Medulla oblongata (tissue), 1 donor: ENCODE results near the gene SAC3D1.

Experiments
- DNase-seq: peaks from one replicate; pipeline ENCODE4 v3.0.0-alpha.2; 2015; ENCODE audit errors: extremely low spot score

Gene SAC3D1

DNA sequence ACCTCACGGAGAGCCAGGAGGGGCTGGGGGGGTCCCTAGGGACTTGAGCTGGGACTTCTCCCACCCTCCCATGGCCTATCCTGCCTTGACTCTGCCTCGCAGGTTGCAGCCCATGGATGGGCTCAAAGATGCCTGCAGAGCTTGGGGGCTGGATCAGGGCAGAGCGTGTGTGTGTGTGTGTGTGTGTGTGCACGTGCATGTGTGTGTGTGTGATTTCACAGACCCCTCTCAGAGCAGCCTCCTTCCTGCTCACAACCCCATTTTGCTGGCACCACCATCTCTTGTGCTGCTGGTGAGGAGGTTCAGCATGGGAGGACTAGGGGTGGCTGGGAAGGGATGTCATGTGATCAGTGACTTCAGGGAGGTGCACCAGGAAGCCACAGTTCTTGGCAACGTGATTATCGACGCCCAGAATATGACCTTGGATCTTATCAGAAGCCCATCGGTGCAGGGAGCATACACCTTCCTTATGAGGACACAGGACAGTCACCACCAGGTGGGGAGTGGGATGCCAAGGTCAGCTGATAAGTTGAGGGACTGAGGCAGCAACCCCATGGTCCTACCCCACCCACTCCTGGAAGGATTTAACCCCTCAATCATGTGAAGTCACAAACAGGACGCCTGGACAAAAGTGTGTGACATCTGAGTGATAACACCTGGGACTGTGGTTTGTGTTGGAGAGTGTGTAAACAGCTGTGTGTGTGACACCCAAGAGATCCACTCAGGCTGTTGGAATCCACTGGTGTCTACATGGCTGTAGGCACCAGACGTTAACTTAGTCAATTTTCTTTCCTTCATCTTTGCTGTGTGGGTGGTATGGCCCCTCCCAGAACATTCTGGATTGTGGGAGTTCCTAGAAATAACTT is 19.2 kb downstream of the SAC3D1 start:
- no peak for DNase-seq

DNA sequence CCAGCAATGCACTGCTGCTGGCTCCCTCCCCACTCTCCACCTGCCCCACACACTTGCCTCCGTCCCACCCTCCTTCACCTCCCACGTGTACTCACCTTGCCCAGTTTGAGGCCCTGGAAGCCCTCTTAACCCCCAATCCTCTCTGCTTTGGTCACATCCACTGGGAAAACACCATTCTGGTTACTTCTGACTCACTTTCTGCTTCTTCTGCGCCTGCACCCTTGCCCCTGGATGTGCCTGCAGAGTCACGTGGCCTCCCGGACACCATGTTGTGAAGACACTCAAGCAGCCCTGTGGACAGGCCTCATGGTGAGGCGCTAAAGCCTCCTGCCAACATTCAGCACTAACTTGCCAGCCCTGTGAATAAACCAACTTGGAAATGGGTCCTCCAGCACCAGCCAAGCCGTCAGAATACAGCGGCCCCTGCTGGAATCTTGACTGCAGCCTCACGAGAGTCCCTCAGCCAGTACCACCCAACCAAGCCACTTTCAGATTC is 20.0 kb downstream of the SAC3D1 start:
- no peak for DNase-seq

GRCh38 chr11:65063532-65063931 is 22.5 kb downstream of the SAC3D1 start:
- no peak for DNase-seq

DNA sequence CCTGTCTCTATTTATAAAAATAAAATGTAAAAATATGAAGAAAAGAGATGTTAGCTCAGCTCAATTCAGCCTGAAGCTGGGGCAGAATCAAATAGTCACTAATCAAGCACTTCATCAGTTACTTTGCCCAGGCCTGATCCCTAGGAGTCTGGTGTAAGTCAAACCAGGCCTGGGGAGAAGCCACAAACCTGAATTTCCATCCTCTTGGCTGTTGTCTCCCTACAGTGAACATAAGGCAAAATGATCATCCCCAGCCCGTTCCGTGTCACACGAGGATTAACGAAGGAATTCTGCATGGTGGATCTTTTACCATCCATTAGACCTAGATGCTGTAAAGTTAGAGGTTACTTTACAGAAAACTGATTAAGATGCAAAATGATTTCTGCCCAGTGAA is 23.8 kb downstream of the SAC3D1 start:
- DNase-seq, result no peak

GRCh38 chr11:65065851-65066250 is 24.8 kb downstream of the SAC3D1 start:
- no peak for DNase-seq

DNA sequence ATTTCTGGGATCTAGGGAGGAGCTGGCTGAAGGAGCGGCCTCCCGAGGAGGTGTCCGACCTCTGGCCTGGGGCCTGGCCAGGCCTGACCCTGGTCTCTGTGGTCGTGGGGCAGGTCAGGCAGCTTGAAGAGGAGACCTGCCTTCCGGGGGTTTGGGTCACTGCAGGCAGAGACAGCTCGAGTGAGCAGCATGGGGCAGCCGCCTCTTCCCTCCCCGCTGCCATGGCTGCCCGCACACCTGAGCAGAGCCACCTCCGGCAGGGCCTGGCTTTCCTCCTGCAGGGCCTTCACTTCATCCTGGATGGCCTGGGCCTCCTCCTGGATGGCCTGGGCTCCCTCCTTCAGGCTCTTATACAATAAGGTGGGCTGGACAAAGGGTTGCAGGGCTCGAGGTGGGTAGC is 25.3 kb downstream of the SAC3D1 start:
- DNase-seq, result no peak

GRCh38 chr11:65066805-65067291 is 25.8 kb downstream of the SAC3D1 start:
- no peak for DNase-seq

DNA sequence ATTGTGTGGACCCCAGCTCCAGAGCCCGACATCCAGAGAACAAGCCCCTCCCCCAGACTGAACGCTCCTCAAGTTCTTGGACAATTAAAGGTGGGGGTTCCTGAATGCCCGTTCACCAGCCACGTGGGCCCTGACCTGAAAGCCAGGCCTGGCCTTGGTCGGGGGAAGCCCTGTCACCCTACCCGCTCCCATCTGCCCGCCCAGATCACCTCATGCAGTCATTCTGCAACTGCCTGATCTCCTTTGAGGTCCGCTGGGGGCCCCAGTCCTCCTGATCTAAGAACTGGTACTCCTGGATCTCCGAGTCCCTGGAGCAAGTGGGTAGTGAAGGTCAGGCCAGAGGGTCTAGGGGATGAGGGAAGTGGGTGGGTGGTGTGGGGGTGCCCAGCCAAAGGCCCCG is 26.4 kb downstream of the SAC3D1 start:
- DNase-seq, result no peak

- DNase-seq, result no peak
These were observed 28.2 kb downstream of the SAC3D1 start for GRCh38 chr11:65069217-65069616.

- DNase-seq, result no peak
These were observed 31.1 kb downstream of the SAC3D1 start for GRCh38 chr11:65071907-65072630.

GRCh38 chr11:65072631-65072966 is 31.6 kb downstream of the SAC3D1 start:
- no peak for DNase-seq

DNA sequence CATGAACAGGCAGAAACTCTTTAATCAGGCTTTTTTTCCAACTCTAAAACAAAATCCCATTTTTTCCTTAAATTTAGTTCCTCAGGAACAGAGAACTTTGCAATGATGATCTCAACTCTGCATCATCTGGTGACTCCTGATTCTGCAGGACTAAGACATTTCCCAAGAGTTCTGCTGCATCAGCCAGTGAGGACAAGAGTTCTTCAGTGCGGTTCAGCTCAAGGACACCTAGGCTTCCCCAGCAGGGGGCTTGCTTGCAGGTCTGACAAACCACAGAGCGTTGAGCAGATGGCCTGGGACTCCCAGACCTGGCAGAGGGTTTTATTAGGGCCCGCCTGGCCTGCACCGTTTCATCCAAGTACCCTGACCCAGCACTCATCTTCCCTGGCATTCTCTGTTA is 36.4 kb downstream of the SAC3D1 start:
- DNase-seq, result no peak

DNA sequence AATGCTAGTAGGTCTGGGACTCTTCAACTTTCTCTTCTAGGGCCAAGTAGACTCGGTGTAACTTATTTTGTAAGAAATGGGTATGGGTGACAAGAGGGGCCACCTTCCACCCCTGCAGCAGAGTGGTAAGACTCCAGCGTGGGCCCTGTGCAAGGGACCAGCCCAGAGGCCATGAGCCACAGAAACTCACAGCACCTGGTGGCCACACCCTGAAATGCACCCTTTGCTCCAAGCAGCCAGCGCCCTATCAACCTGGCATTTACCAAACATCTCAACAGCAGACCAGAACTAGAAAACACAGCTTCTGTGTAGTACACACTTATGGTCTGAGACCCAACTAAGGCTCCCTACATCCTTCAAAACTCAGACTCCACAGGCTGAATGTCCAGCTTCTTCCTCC is 37.1 kb downstream of the SAC3D1 start:
- no peak for DNase-seq

DNA sequence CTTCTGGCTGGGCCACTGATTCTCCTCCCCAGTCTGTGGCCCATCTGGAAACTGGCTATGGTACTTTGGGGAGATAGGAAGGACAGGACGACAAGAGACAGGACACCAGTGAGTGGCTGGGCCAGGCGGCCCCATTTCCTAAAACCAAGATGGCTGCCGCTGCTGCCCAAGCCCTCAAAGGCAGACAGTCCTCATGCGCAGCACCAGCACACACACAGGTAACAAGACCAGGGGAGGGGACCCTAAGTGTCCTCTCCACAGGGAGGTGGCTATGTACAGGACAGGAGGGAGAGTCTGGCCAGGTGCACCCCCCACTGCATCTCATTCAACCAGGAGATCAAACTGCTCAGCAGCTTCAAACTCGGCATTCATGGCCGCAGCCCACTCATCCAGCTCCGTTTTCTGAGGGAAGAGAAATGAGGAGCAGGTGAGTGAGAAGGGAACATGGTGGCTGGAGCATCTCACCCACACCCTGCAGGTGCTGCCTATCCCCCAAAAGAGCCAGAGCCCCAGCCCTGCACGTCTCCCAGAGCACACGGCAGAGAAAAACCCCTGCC is 37.9 kb downstream of the SAC3D1 start:
- DNase-seq, result no peak

- DNase-seq, result no peak
These were observed 42.3 kb downstream of the SAC3D1 start for GRCh38 chr11:65083134-65083833.

DNA sequence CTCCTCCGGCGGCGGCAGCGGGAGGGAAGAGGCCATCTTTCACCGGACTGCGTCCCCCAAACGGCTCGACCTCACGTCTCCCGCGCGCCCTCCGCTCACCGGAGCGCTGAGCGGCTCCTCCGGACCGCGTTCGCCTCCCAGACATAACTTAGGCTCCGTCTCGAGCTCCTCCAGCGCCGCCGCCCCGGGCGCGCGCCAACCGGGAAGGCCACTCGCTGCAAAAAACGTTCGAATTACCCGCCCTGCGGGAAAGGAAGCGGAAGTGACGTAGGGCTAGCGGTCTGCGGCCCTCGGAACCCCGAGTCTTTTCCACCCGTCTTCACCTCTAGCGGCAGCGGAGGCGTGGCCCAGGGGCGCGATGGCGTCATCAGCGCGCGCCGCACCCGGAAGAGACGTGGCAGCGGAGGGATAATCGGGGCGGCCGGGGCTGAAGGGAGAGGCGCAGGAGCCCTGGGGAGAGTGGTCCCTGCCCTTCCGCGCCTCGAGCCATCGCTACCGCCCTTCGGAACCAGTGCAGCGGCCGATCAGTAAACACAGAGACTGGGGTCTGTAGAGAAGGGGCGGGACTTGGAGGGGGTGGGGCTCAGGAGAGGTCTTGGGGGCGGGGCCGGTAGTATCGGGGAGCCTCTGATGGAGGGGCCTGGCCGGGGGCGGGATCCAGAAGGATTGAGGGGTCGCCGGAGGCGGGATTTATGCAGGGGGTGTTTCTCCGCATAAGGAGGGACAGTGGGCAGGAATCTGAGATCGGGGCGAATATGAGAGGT is 43.0 kb downstream of the SAC3D1 start, which contains the start of the genes CDCA5 and ZFPL1:
Gene CDCA5 (minus strand): TSS at position 207 of the 764 bp plus-strand sequence. CDS start 62 bp downstream, at position 145.
Gene ZFPL1 (plus strand): TSS at position 389 of the 764 bp plus-strand sequence. CDS start 477 bp downstream, outside the sequence.
- DNase-seq, result peak; percentile 97

DNA sequence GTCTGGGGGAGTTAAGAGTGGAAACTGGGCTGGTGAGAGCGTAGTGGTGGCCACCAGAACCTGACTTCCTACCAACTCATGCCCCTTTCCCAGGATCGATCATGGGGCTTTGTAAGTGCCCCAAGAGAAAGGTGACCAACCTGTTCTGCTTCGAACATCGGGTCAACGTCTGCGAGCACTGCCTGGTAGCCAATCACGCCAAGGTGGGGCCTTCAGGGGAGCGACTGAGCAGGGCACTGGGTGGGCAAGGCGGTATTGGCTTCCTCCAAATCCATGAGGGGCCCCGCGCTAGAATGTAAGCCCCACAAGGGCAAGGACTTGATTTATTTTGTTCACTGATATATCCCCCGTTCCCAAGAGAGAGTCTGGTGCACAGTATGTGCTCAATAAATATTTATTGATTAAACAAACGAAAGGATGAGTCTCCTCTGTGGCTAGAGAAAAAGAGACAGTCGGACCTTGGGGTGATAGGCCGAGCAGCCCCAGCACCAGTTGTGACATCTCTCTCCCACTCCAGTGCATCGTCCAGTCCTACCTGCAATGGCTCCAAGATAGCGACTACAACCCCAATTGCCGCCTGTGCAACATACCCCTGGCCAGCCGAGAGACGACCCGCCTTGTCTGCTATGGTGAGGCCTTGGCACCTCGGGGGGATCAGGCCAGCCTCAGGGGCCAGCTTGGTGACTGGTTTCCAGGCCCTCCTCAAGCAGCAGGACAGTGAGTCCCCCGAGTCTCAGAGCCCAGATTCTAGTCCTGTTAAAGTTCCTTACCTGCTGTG is 43.8 kb downstream of the SAC3D1 start:
- DNase-seq, result no peak

DNA sequence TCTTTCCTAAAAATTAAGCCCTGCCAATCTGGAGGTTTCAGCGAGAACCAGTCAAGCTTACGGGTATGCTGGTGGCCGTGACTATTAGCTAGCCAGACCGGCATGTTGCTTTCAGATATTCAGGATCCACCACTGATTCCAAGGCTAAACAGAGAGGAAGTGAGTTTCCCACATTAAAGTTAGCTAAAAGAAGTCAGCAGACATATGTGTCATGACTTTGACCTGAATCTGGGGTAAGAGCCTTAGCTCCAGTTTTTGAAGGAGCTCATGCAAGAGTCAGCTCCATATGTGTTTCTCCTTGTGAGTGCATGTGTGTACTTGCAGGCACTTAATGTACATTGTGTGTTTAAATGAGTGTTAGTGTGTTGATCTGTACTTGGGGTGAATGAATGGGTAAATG is 44.4 kb downstream of the SAC3D1 start:
- no peak for DNase-seq

- DNase-seq, result no peak
These were observed 45.8 kb downstream of the SAC3D1 start for GRCh38 chr11:65086809-65087208.

GRCh38 chr11:65087216-65087615 is 46.2 kb downstream of the SAC3D1 start:
- no peak for DNase-seq
